ENCODE results near the gene ADGRL1.

The ADGRL1 gene

DNA sequence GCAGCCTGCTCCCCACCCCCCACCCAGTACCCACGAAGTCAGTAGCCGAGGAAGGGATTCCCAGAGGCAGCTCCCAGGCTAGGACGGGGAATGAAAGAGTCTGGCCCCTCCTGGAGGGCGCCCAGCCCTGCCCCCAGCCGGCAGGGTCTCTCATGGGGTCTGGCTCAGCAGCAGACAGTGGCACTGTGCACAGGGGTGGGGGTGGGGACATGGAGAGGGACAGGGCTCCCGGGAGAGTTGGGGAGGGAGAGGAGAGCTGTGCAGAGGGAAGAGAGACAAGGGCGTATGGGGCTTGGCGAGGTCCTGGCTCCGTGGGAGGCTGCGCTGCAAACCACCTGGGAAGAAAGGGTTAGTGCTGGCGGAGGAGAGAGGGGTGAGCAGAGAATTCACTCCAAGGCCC lies 41.9 kb downstream of the ADGRL1 start:
- H3K4me3 ChIP-seq (ENCODE audit: low read length): no peak overlapping the region
- TF ChIP-seq, protein P1, sequence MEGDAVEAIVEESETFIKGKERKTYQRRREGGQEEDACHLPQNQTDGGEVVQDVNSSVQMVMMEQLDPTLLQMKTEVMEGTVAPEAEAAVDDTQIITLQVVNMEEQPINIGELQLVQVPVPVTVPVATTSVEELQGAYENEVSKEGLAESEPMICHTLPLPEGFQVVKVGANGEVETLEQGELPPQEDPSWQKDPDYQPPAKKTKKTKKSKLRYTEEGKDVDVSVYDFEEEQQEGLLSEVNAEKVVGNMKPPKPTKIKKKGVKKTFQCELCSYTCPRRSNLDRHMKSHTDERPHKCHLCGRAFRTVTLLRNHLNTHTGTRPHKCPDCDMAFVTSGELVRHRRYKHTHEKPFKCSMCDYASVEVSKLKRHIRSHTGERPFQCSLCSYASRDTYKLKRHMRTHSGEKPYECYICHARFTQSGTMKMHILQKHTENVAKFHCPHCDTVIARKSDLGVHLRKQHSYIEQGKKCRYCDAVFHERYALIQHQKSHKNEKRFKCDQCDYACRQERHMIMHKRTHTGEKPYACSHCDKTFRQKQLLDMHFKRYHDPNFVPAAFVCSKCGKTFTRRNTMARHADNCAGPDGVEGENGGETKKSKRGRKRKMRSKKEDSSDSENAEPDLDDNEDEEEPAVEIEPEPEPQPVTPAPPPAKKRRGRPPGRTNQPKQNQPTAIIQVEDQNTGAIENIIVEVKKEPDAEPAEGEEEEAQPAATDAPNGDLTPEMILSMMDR (conservative IDR thresholded peaks at IDR 0.05; ENCODE audit: low read length): no peak
- no peak for DNase-seq (ENCODE audit: low read depth)

DNA sequence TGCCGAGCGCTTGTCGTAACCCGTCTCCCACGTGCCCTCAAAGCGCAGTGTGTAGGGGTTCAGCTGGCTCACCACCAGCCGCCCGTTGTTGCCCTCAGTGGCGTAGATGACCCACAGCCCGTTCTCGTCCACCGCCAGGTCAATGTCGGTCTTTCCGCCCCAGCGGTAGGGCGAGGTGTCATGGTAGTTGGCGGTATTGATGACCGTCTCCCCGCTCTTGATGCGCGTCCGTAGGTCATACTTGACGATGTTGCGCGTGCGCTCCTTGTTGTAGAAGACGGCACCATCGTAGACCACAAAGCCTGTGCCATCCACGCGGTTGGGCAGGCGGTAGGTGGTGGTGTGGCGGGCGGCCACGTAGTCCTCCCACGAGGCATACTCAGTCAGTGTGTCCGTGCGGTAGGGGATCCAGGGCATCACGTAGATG lies 43.1 kb downstream of the ADGRL1 start:
- no peak overlapping the region for H3K4me3 ChIP-seq (ENCODE audit: low read length)
- TF ChIP-seq, protein P1 (conservative IDR thresholded peaks at IDR 0.05; ENCODE audit: low read length): no peak
- no peak for DNase-seq (ENCODE audit: low read depth)

DNA sequence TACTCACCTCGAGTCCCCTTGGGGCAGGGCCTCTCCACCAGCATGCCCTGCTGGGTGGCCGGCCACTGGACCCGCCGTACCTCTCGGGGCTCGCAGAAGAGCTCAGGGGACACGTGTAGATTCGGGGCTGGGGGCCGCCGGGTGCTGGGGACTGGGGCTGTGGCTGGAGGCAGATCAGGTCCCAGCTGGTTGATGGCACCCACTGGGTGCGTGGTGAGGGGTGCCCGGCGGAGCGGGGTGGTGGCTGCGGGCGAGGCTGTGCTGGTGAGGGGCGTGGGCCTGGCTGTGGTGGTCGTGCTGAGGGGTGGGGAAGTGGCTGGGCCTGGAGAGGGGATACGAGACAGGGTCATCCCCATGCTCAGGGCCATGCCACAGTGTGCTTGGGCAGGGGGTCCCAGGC lies 44.7 kb downstream of the ADGRL1 start:
- H3K4me3 ChIP-seq (ENCODE audit: low read length): no peak overlapping the region
- DNase-seq (ENCODE audit: low read depth): no peak
- TF ChIP-seq, protein P1 (conservative IDR thresholded peaks at IDR 0.05; ENCODE audit: low read length): no peak

- no peak for DNase-seq (ENCODE audit: low read depth)
- TF ChIP-seq, protein P1 (conservative IDR thresholded peaks at IDR 0.05; ENCODE audit: low read length): no peak
- H3K4me3 ChIP-seq (ENCODE audit: low read length): no peak overlapping the region
Observed at GRCh38 chr19:14160017-14160703, 45.8 kb downstream of the ADGRL1 start.

GRCh38 chr19:14159059-14159458 lies 46.9 kb downstream of the ADGRL1 start:
- DNase-seq (ENCODE audit: low read depth): no peak
- TF ChIP-seq, protein P1 (conservative IDR thresholded peaks at IDR 0.05; ENCODE audit: low read length): no peak
- no peak overlapping the region for H3K4me3 ChIP-seq (ENCODE audit: low read length)

GRCh38 chr19:14158276-14159023 lies 47.5 kb downstream of the ADGRL1 start:
- no peak for DNase-seq (ENCODE audit: low read depth)
- TF ChIP-seq, protein P1 (conservative IDR thresholded peaks at IDR 0.05; ENCODE audit: low read length): no peak
- no peak overlapping the region for H3K4me3 ChIP-seq (ENCODE audit: low read length)

Data from AG10803 (cell line).